Sigmoid colon (tissue), 4 donors: ENCODE results near the gene MOAP1.

Experiments used
- POLR2A ChIP-seq, 2 donors: fragments of 450-650 bp; IDR thresholded peaks; one replicate each; pipeline ENCODE4 v1.6.1; 2016; ENCODE audit warnings: antibody characterized with exemption in 2 of 2, mild to moderate bottlenecking in 2 of 2, moderate library complexity in 2 of 2
- POLR2AphosphoS5 ChIP-seq, 4 donors: sonication (generic); formaldehyde crosslinking; IDR thresholded peaks; one replicate each; pipeline ENCODE4 v1.6.1; 2017; ENCODE audit warnings: antibody characterized with exemption in 4 of 4

GRCh38 chr14:93230539-93230938, 45.8 kb upstream of the MOAP1 start:
- TF ChIP-seq POLR2A (IDR thresholded peaks at IDR 0.05) (no peak), POLR2AphosphoS5 (IDR thresholded peaks at IDR 0.05) (no peak)
